ACC112 (cell line): ENCODE results near the gene DNAJC4.

Experiments
- H2AFZ ChIP-seq: fragments of 200-600 bp; sonication (generic); one replicate; pipeline ENCODE4 v1.6.0; 2017; ENCODE audit warnings: antibody characterized with exemption, low read length; ENCODE audit not compliant: unreplicated experiment
- H3K27ac ChIP-seq: fragments of 200-600 bp; sonication (generic); 2 replicates; pipeline ENCODE4 v1.5.1; 2014; ENCODE audit warnings: low read depth, mild to moderate bottlenecking, antibody characterized with exemption, low read length, moderate library complexity
- H3K27me3 ChIP-seq: fragments of 200-600 bp; sonication (generic); 2 replicates; pipeline ENCODE4 v1.6.1; 2014; ENCODE audit warnings: mild to moderate bottlenecking, antibody characterized with exemption, low read length, moderate library complexity, mixed read lengths; ENCODE audit not compliant: insufficient read depth
- H3K36me3 ChIP-seq: fragments of 200-600 bp; sonication (generic); 2 replicates; pipeline ENCODE4 v1.6.1; 2016; ENCODE audit warnings: mild to moderate bottlenecking, antibody characterized with exemption, low read length, moderate library complexity, mixed read lengths; ENCODE audit not compliant: insufficient read depth
- H3K4me1 ChIP-seq: fragments of 200-600 bp; sonication (generic); one replicate; pipeline ENCODE4 v1.6.1; 2016; ENCODE audit warnings: low read length, mixed read lengths; ENCODE audit not compliant: insufficient read depth, unreplicated experiment, control insufficient read depth
- H3K4me3 ChIP-seq: fragments of 200-600 bp; sonication (generic); 2 replicates; pipeline ENCODE4 v1.5.1; 2014; ENCODE audit warnings: mild to moderate bottlenecking, low read depth, low read length
- H3K79me2 ChIP-seq: fragments of 200-600 bp; sonication (generic); one replicate; pipeline ENCODE4 v1.6.0; 2016; ENCODE audit warnings: low read length; ENCODE audit not compliant: control insufficient read depth, unreplicated experiment, insufficient read depth

Gene DNAJC4

DNA sequence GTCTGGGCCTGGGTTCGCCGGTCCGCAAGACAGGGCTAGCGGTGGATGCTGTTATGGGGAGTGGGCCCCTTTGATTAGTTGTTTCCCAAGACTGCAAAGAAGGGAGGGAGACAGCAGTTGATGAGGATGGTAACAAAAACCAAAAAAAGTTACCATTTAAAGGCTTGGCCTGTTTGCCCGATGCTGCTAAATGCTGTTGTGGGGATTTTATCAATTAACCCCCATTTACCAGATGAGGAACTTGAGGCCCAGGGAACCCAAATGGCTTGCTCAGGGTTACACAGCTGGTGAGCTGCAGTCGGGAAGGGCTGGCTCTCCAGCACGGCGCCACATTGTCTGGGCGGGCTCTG, 7.7 kb upstream of the DNAJC4 start:
- Histone ChIP-seq H3K27me3 (no peaks in the 10 kb centered on the region), H2AFZ (no peak overlapping the region), H3K27ac (no peak overlapping the region), H3K4me3 (no peak overlapping the region), H3K4me1 (peaks cover 15% of the 10 kb centered on the region), H3K36me3 (no peaks in the 10 kb centered on the region), H3K79me2 (peaks cover 13% of the 10 kb centered on the region)

DNA sequence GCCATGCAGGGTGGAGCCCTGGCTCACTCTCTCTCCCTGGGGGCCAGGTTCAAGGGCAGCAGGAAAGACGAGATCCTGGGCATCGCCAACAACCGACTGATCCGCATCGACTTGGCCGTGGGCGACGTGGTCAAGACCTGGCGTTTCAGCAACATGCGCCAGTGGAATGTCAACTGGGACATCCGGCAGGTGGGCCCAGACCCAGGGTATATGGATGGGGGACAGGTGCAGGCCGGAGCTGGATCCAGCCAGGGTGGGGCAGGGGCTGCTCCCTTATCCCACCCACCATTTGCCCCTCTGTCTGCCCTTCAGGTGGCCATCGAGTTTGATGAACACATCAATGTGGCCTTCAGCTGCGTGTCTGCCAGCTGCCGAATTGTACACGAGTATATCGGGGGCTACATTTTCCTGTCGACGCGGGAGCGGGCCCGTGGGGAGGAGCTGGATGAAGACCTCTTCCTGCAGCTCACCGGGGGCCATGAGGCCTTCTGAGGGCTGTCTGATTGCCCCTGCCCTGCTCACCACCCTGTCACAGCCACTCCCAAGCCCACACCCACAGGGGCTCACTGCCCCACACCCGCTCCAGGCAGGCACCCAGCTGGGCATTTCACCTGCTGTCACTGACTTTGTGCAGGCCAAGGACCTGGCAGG, 7.2 kb upstream of the DNAJC4 start:
- Histone ChIP-seq H3K79me2 (peaks cover 13% of the 10 kb centered on the region), H3K27me3 (no peaks in the 10 kb centered on the region), H3K4me1 (peaks cover 15% of the 10 kb centered on the region), H3K27ac (no peak overlapping the region), H3K4me3 (no peak overlapping the region), H2AFZ (no peak overlapping the region), H3K36me3 (no peaks in the 10 kb centered on the region)

- Histone ChIP-seq H3K27ac (no peak overlapping the region), H3K27me3 (no peaks in the 10 kb centered on the region), H3K4me3 (no peak overlapping the region), H3K79me2 (peaks cover 13% of the 10 kb centered on the region), H2AFZ (no peak overlapping the region), H3K4me1 (peaks cover 15% of the 10 kb centered on the region), H3K36me3 (no peaks in the 10 kb centered on the region)
Measured at GRCh38 chr11:64224151-64224890, 6.0 kb upstream of the DNAJC4 start.

- Histone ChIP-seq H3K27me3 (no peaks in the 10 kb centered on the region), H3K4me3 (peak overlapping the region; percentile 83), H3K79me2 (peaks cover 13% of the 10 kb centered on the region), H3K4me1 (peaks cover 15% of the 10 kb centered on the region), H3K27ac (no peak overlapping the region), H3K36me3 (no peaks in the 10 kb centered on the region), H2AFZ (no peak overlapping the region)
Measured at GRCh38 chr11:64224891-64225607, 5.3 kb upstream of the DNAJC4 start.

DNA sequence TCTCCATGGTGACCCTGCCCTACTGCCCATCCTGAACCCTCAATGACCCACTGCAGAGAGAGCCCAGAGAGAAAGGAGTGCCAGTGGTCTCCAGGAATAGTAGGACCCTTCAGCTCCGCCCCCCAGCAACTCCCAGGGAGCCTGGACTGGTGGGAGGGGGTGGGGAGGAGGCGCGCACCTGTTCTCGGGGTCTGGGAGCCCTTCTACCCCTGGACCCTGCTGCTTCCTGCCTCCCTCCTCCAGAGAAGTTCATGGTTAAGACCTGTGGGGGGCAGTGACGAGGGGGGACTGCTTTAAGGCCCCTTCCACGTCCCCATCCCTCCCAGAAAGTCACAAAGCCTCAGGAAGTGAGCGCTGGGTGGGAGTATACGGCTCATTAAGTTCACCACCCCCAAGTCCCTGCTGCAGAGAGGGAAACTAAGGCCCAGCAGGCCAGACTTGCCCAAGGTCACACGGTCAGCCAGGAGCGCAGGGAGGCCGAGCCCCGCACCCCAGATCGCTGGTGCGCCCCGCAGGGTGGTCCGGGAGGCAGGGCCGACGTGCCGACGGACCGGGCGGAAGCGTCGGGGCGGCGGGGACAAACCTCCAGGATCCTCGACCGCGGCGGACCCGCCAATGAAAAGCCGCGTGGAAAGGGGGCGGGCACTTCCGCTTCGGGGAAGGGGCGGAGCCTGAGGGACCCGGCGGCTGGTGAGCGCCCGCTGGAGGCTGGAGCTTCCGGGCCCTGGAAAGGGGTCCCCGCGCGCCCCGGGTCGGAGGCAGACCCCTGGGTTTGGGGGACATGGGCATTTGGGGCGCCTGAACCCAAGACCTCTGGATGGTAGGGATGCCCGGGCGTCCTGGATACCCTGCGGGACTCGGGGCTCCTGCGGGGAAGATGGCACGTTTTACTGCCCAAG, 4.5 kb upstream of the DNAJC4 start, which contains the start of the genes NUDT22 and TRPT1:
TSS of gene NUDT22 (plus strand) at position 667 of the 899 bp plus-strand sequence. CDS start 379 bp downstream, outside the sequence.
TSS of gene TRPT1 (minus strand) at position 579 of the 899 bp plus-strand sequence. CDS start at position 253, 326 bp downstream.
- H3K36me3 ChIP-seq: no peaks in the 10 kb centered on the region
- H3K4me1 ChIP-seq: peaks cover 15% of the 10 kb centered on the region
- H3K4me3 ChIP-seq: peak within 1 kb of the TSS; percentile 83
- peak within 1 kb of the TSS; percentile 72 for H2AFZ ChIP-seq
- H3K27ac ChIP-seq: no peak within 1 kb of the TSS
- no peaks in the 10 kb centered on the region for H3K27me3 ChIP-seq
- H3K79me2 ChIP-seq: peaks cover 14% of the 10 kb centered on the region

- Histone ChIP-seq H3K36me3 (no peaks in the 10 kb centered on the region), H3K27ac (no peak overlapping the region), H3K79me2 (peaks cover 15% of the 10 kb centered on the region), H3K27me3 (no peaks in the 10 kb centered on the region), H2AFZ (no peak overlapping the region), H3K4me3 (peak overlapping the region; percentile 83), H3K4me1 (peaks cover 15% of the 10 kb centered on the region)
Measured at GRCh38 chr11:64226507-64227051, 3.8 kb upstream of the DNAJC4 start.

- Histone ChIP-seq H3K27ac (no peak overlapping the region), H2AFZ (no peak overlapping the region), H3K4me3 (peak overlapping the region; percentile 83), H3K27me3 (no peaks in the 10 kb centered on the region), H3K79me2 (peaks cover 15% of the 10 kb centered on the region), H3K4me1 (peaks cover 15% of the 10 kb centered on the region), H3K36me3 (no peaks in the 10 kb centered on the region)
Measured at GRCh38 chr11:64227405-64227956, 2.9 kb upstream of the DNAJC4 start.

DNA sequence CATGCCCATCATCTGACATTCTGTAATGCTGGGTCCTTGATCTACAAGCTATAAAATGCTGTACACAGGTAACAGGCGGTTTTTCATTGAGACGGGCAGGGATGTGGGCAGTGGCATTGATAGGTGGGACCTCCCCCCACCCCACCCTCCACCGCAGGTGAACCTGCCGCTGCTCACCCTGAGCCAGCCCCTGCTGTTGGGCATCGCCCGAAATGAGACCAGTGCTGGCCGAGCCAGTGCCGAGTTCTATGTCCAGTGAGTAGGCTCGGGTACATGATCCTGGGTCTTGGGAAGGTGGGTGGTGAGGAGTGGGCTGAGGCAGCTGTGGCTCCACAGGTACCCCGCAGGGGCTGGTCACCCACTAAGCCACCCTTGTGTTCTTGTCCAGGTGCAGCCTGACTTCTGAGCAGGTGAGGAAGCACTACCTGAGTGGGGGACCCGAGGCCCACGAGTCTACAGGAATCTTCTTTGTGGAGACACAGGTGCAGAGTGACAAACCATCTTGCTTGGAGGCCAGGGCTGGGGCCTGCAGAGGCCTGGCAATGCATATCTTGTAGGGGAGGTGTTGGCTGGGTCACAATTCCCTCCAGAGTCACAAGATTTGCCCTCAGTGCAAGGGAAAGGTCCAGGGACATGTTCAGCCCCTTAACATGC, 1.1 kb upstream of the DNAJC4 start:
- no peak overlapping the region for H3K27ac ChIP-seq
- H3K36me3 ChIP-seq: no peaks in the 10 kb centered on the region
- no peaks in the 10 kb centered on the region for H3K27me3 ChIP-seq
- peaks cover 16% of the 10 kb centered on the region for H3K4me1 ChIP-seq
- H3K79me2 ChIP-seq: peaks cover 15% of the 10 kb centered on the region
- no peak overlapping the region for H2AFZ ChIP-seq
- H3K4me3 ChIP-seq: no peak overlapping the region

- H3K27me3 ChIP-seq: no peaks in the 10 kb centered on the region
- H2AFZ ChIP-seq: no peak overlapping the region
- H3K27ac ChIP-seq: no peak overlapping the region
- peaks cover 16% of the 10 kb centered on the region for H3K4me1 ChIP-seq
- H3K4me3 ChIP-seq: peak overlapping the region; percentile 76
- H3K36me3 ChIP-seq: no peaks in the 10 kb centered on the region
- peaks cover 15% of the 10 kb centered on the region for H3K79me2 ChIP-seq
Measured at GRCh38 chr11:64229744-64230170, 591 bp upstream of the DNAJC4 start.
